ENCODE measurements around the gene ANKRD39. TPM values are rescaled to one million over a fixed set of nuclear protein-coding genes. Genes with fewer than 3 reads are reported as not detected.

Gene ANKRD39
- total and polyA plus RNA-seq, 7 donors, result 11.4 to 34.1 (median 14.8) TPM

DNA sequence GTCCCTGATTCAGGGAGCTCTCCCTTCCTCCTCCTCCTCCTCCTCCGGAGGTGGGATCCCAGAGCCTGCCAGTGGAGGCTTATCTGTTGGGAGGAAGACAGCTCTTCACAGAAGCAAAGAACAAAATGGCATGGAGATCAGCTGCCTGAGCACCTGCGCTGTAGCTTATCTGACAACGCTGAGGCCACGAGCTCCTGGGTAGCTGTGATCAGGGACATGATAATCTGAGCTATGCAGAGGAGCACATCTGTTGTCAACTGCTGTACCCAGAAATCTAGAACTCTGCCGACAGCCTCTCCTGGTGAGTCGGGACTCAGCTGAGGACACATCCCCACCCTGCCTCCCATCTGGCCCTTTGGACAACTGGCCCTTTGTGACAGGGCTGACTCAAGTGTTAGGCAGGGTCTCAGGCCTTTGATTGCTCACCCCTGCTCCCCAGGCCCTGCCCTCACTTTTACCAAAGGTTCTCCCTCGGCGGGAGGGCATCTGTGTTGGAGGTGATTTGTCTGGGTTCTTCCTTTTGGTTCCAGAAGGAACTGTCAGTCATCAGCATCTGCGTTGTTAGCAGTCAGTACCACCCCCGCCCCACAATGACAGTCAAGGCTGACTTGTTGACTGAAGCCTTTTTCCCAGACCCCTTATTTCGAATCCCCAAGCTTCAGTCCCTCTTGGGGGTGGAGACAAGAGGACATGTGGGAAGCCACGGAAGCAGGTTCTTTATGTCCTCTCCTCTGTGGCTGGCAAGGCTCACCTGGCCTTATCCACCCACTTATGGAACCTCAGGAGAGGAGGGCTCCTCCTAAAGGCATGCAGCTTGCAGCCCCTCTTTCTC, 47.6 kb downstream of the ANKRD39 start:
- DNase-seq, result no peak
- Histone ChIP-seq H3K9me3 (no peaks in the 10 kb centered on the region), H3K36me3 (peaks cover 0 to 21% (median 5%) of the 10 kb centered on the region in 4 donors), H3K27ac (no peak overlapping the region), H3K4me1 (peaks cover 0 to 11% (median under 1%) of the 10 kb centered on the region in 4 donors), H3K27me3 (no peaks in the 10 kb centered on the region), H3K4me3 (no peak overlapping the region)
- TF ChIP-seq EP300 (IDR thresholded peaks at IDR 0.05), result no peak
- no peak for TF ChIP-seq POLR2AphosphoS5 (IDR thresholded peaks at IDR 0.05)
- no peak for TF ChIP-seq POLR2A (IDR thresholded peaks at IDR 0.05)
- TF ChIP-seq, protein P1, sequence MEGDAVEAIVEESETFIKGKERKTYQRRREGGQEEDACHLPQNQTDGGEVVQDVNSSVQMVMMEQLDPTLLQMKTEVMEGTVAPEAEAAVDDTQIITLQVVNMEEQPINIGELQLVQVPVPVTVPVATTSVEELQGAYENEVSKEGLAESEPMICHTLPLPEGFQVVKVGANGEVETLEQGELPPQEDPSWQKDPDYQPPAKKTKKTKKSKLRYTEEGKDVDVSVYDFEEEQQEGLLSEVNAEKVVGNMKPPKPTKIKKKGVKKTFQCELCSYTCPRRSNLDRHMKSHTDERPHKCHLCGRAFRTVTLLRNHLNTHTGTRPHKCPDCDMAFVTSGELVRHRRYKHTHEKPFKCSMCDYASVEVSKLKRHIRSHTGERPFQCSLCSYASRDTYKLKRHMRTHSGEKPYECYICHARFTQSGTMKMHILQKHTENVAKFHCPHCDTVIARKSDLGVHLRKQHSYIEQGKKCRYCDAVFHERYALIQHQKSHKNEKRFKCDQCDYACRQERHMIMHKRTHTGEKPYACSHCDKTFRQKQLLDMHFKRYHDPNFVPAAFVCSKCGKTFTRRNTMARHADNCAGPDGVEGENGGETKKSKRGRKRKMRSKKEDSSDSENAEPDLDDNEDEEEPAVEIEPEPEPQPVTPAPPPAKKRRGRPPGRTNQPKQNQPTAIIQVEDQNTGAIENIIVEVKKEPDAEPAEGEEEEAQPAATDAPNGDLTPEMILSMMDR (IDR thresholded peaks at IDR 0.05), result no peak
- intact Hi-C loops (cut with DNase I), result loop anchor here (10.0 kb wide), 1 partner anchor 175 kb away; the partner anchor contains the start of gene KANSL3
- 86 to 87% methylated on average over 12 of the region's 12 CpGs for WGBS, 2 donors

DNA sequence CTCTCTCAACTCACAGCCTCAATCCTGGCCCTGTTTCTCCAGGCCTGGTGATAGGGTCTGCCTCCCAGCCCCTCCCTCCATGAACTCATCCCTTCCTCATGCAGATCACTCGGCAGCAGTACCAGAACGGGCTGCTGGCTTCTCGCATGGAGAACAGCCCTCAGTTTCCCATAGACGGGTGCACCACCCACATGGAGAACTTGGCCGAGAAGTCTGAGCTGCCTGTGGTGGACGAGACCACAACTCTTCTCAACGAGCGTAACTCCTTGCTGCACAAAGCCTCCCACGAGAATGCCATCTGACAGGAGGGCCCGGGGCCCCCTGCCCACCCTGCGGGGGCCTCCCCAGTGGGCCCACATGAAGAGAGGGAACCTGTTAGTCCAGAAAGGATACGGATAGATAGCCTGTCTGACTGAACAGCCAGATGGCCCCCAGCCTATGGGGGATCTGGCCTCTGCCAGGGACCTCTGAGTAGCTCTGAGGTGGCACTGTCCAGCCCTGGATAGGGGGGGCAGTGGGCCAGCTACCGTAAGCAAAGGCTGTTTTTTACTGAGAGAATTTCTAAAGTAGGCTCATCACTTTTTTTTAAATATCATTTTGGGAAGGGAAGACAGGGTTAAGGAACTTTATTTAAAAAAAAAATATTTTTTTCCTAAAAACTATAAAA, 48.5 kb downstream of the ANKRD39 start:
- Histone ChIP-seq H3K36me3 (peaks cover 0 to 21% (median 5%) of the 10 kb centered on the region in 4 donors), H3K27me3 (no peaks in the 10 kb centered on the region), H3K4me1 (peaks cover 0 to 7% (median 0%) of the 10 kb centered on the region in 4 donors), H3K27ac (no peak overlapping the region), H3K9me3 (no peaks in the 10 kb centered on the region), H3K4me3 (no peak overlapping the region)
- intact Hi-C loops (cut with DNase I), result no loop called here
- 90 to 91% methylated on average over 13 of the region's 13 CpGs for WGBS, 2 donors
- DNase-seq, result no peak
- TF ChIP-seq, protein P1 (IDR thresholded peaks at IDR 0.05), result no peak
- TF ChIP-seq POLR2AphosphoS5 (IDR thresholded peaks at IDR 0.05), result no peak
- TF ChIP-seq POLR2A (IDR thresholded peaks at IDR 0.05), result no peak
- TF ChIP-seq EP300 (IDR thresholded peaks at IDR 0.05), result no peak

DNA sequence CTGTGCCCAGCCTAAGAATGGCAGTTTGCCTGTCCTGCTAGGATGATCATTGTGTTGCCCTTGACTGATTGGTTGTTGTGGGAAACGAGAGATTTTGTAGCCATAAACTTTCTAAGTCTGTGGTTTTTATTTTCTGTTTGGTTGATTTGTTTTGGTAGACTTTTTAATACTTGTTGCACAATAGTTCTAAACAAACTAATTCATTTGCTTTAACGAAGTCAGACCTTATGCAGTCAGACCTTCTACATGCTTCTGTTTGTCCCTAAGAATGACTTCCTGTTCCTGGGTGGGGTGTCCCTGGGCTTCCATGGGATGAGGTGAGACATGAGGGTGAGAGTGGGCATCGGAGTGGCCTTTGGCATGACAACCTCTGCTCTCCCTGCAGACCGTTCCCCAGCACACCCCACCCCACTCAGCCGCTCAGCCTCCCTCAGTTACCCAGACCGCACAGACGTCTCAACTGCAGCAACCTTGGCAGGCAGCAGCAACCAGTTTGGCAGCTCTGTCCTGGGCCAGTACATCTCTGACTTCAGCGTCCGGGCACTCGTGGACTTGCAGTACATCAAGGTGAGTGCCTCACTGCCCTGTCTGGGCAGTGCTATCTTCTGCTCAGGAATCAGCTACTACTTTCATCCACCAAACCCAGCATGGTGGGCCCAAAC, 49.5 kb downstream of the ANKRD39 start:
- peak; percentile 58 for DNase-seq
- Histone ChIP-seq H3K27me3 (no peaks in the 10 kb centered on the region), H3K9me3 (no peaks in the 10 kb centered on the region), H3K4me3 (no peak overlapping the region), H3K4me1 (peaks cover 0 to 7% (median 0%) of the 10 kb centered on the region in 4 donors), H3K27ac (no peak overlapping the region), H3K36me3 (peaks cover 0 to 21% (median 5%) of the 10 kb centered on the region in 4 donors)
- intact Hi-C loops (cut with DNase I), result no loop called here
- WGBS, 2 donors, result 77 to 85% methylated on average over 10 of the region's 10 CpGs
- TF ChIP-seq, protein P1 (IDR thresholded peaks at IDR 0.05), result no peak
- no peak for TF ChIP-seq POLR2A (IDR thresholded peaks at IDR 0.05)
- TF ChIP-seq EP300 (IDR thresholded peaks at IDR 0.05), result no peak
- TF ChIP-seq POLR2AphosphoS5 (IDR thresholded peaks at IDR 0.05), result no peak

DNA sequence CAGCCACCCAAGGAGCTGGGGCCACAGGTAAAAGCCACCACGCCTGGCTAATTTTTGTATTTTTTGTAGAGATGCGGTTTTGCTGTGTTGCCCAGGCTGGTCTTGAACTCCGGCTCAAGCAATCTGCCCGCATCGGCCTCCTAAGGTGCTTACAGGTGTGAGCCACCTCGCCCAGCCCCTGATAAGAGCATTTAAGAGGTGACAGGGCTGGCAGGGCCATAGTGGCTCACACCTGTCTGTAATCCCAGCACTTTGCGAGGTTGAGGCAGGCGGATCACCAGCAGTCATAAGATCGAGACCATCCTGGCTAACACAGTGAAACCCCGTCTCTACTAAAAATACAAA, 50.7 kb downstream of the ANKRD39 start:
- TF ChIP-seq EP300 (IDR thresholded peaks at IDR 0.05) (no peak), POLR2AphosphoS5 (IDR thresholded peaks at IDR 0.05) (no peak), POLR2A (IDR thresholded peaks at IDR 0.05) (no peak)
- TF ChIP-seq, protein P1 (IDR thresholded peaks at IDR 0.05), result no peak
- peaks cover 0 to 3% (median 0%) of the 10 kb centered on the region in 4 donors for H3K4me1 ChIP-seq
- no peak overlapping the region for H3K27ac ChIP-seq
- intact Hi-C loops (cut with DNase I), result no loop called here
- H3K9me3 ChIP-seq, result no peaks in the 10 kb centered on the region
- H3K27me3 ChIP-seq, result no peaks in the 10 kb centered on the region
- H3K4me3 ChIP-seq, result no peak overlapping the region
- WGBS, 2 donors, result 85 to 87% methylated on average over 10 of the region's 10 CpGs
- no peak for DNase-seq
- H3K36me3 ChIP-seq, result peaks cover 0 to 28% (median 5%) of the 10 kb centered on the region in 4 donors
